ENCODE measurements around the gene IGFL2.

- TF ChIP-seq CTCF (IDR thresholded peaks at IDR 0.05) (no peak), POLR2AphosphoS5 (IDR thresholded peaks at IDR 0.05; ENCODE audit: insufficient read depth in 1 of 2, low read depth in 1 of 2) (no peak), POLR2A (IDR thresholded peaks at IDR 0.05) (no peak)
These were observed 785 bp upstream of the IGFL2 start for GRCh38 chr19:46147166-46147740.

Data from vagina (tissue), 2 donors.